ENCODE data around the gene MAP4K2. TPM values are rescaled to one million over a fixed set of nuclear protein-coding genes. Genes with fewer than 3 reads are reported as not detected.

Gene MAP4K2
- total and polyA plus RNA-seq, 9 of the 15 experiments (the other 6 are each of a cell fraction or from before 2014, with no cell fraction given): 0.13 to 14.5 (median 7.3) TPM

DNA sequence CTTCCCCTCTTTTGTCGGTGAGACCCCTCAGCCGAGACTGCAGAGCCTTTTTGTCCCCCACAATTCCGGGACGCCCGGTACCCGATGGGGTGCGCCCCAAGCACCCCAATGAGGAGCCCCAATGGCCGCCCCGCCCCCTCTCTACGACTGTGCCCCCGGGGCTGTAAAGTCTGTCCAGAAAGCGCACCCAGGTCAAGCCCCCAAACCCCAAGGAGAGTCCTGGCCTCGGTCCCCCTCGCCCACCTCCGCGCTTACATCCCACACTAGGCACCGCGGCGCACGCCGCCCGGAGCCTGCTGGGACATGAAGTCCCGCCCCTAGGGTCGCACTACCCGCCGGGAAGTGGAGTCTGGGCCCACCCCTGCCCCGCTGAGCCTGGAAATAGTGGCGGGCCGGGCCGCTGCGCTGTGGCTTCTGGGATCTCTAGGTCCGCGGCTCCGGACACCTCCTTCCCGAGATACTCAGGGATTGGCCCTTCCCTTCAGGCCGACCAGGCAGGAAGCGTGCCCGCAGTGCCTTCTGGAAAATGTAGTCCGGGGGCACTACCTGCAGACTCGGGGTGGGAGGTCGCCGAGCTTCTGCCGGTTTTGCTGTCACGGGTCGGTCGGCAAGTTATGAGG lies 7.4 kb upstream of the MAP4K2 start, which contains the start of gene MEN1 (continued):
- TF ChIP-seq SMAD3 (CRISPR knock-in tag; conservative IDR thresholded peaks at IDR 0.05) (no peak), ZNF12 (CRISPR knock-in tag; IDR thresholded peaks at IDR 0.05) (no peak; the same call in 1 of the 2 replicates), NRF1 (conservative IDR thresholded peaks at IDR 0.05 in 1 of 2, IDR thresholded peaks at IDR 0.05 in 1 of 2) (peak; percentile 86 to 89), ZNF175 (CRISPR knock-in tag; IDR thresholded peaks at IDR 0.05; ENCODE audit: low read depth) (peak; percentile 62; the same call in 1 of the 2 replicates), POLR2G (IDR thresholded peaks at IDR 0.05; ENCODE audit: low read depth, low read length) (peak; percentile 91), FUS (optimal IDR thresholded peaks at IDR 0.05; ENCODE audit: low read depth, low read length) (no peak), ZNF668 (CRISPR knock-in tag; IDR thresholded peaks at IDR 0.05) (no peak), NCOA4 (IDR thresholded peaks at IDR 0.05; ENCODE audit: partially characterized antibody) (no peak), EGR1 (conservative IDR thresholded peaks at IDR 0.05) (peak; percentile 76), ELF1 (tag; IDR thresholded peaks at IDR 0.05) (peak; percentile 95), MAZ (CRISPR knock-in tag; conservative IDR thresholded peaks at IDR 0.05 in 1 of 2, IDR thresholded peaks at IDR 0.05 in 1 of 2) (peak; percentile 63 to 70), ADNP (tag; IDR thresholded peaks at IDR 0.05) (no peak), TBP (optimal IDR thresholded peaks at IDR 0.05; ENCODE audit: low read depth, low read length) (peak; percentile 38), SMC3 (conservative IDR thresholded peaks at IDR 0.05; ENCODE audit: insufficient read depth, low read depth, low read length) (0 out of 2 replicates have a peak, but pooled peaks have one; percentile 11), CC2D1A (IDR thresholded peaks at IDR 0.05) (peak; percentile 88; the same call in 1 of the 2 replicates), RCOR1 (IDR thresholded peaks at IDR 0.05; ENCODE audit: borderline replicate concordance in 1 of 2, low read depth in 2 of 2, low read length in 2 of 2) (peak in 1 of 2 experiments; percentile 47; a peak in 1 of 4 replicates), ATF7 (IDR thresholded peaks at IDR 0.05) (peak; percentile 73), KLF6 (CRISPR knock-in tag; IDR thresholded peaks at IDR 0.05; ENCODE audit: borderline replicate concordance) (no peak), XRCC5 (IDR thresholded peaks at IDR 0.05; ENCODE audit: low read depth, low read length) (peak; percentile 73; the same call in 1 of the 2 replicates), MYNN (IDR thresholded peaks at IDR 0.05) (no peak), MYNN (CRISPR knock-in tag; IDR thresholded peaks at IDR 0.05) (0 out of 2 replicates have a peak, but pooled peaks have one; percentile 27), TBL1XR1 (IDR thresholded peaks at IDR 0.05; ENCODE audit: low read length in 2 of 2) (peak in 1 of 2 experiments; percentile 59; a peak in 2 of 4 replicates), SUPT5H (IDR thresholded peaks at IDR 0.05) (peak; percentile 73)
- TF ChIP-seq, protein P1, sequence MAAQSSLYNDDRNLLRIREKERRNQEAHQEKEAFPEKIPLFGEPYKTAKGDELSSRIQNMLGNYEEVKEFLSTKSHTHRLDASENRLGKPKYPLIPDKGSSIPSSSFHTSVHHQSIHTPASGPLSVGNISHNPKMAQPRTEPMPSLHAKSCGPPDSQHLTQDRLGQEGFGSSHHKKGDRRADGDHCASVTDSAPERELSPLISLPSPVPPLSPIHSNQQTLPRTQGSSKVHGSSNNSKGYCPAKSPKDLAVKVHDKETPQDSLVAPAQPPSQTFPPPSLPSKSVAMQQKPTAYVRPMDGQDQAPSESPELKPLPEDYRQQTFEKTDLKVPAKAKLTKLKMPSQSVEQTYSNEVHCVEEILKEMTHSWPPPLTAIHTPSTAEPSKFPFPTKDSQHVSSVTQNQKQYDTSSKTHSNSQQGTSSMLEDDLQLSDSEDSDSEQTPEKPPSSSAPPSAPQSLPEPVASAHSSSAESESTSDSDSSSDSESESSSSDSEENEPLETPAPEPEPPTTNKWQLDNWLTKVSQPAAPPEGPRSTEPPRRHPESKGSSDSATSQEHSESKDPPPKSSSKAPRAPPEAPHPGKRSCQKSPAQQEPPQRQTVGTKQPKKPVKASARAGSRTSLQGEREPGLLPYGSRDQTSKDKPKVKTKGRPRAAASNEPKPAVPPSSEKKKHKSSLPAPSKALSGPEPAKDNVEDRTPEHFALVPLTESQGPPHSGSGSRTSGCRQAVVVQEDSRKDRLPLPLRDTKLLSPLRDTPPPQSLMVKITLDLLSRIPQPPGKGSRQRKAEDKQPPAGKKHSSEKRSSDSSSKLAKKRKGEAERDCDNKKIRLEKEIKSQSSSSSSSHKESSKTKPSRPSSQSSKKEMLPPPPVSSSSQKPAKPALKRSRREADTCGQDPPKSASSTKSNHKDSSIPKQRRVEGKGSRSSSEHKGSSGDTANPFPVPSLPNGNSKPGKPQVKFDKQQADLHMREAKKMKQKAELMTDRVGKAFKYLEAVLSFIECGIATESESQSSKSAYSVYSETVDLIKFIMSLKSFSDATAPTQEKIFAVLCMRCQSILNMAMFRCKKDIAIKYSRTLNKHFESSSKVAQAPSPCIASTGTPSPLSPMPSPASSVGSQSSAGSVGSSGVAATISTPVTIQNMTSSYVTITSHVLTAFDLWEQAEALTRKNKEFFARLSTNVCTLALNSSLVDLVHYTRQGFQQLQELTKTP (IDR thresholded peaks at IDR 0.05; ENCODE audit: low read depth in 1 of 2, partially characterized antibody in 2 of 2): peak in 1 of 2 experiments; percentile 96
- TF ChIP-seq, protein P2, sequence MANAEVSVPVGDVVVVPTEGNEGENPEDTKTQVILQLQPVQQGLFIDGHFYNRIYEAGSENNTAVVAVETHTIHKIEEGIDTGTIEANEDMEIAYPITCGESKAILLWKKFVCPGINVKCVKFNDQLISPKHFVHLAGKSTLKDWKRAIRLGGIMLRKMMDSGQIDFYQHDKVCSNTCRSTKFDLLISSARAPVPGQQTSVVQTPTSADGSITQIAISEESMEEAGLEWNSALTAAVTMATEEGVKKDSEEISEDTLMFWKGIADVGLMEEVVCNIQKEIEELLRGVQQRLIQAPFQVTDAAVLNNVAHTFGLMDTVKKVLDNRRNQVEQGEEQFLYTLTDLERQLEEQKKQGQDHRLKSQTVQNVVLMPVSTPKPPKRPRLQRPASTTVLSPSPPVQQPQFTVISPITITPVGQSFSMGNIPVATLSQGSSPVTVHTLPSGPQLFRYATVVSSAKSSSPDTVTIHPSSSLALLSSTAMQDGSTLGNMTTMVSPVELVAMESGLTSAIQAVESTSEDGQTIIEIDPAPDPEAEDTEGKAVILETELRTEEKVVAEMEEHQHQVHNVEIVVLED (CRISPR knock-in tag; IDR thresholded peaks at IDR 0.05): peak; percentile 77

Data from K562 (cell line).